Sigmoid colon (tissue), 7 donors: ENCODE measurements around the gene LUC7L. TPM values are rescaled to one million over a fixed set of nuclear protein-coding genes. Genes with fewer than 3 reads are reported as not detected.
"Not testable (repeated sequence)": the region's sequence is repeated elsewhere in the genome, so short reads cannot be mapped to it uniquely, and the experiment has no call there.

Source experiments
- DNase-seq: peaks from one replicate; pipeline ENCODE4 v3.0.0-alpha.2; 2019
- H3K27ac ChIP-seq, 4 donors: fragments of 200-600 bp; sonication (generic); one replicate each; pipeline ENCODE4 v1.5.1; 2016 to 2019; ENCODE audit warnings: mild to moderate bottlenecking in 1 of 4
- H3K27me3 ChIP-seq, 3 donors: fragments of 200-600 bp; sonication (generic); one replicate each; pipeline ENCODE4 v1.5.1; 2019; ENCODE audit warnings: mild to moderate bottlenecking in 1 of 3
- H3K36me3 ChIP-seq, 4 donors: fragments of 200-600 bp; sonication (generic); one replicate each; pipeline ENCODE4 v1.5.1; 2016 to 2019
- H3K4me1 ChIP-seq, 4 donors: fragments of 200-600 bp; sonication (generic); one replicate each; pipeline ENCODE4 v1.5.1; 2017 to 2019
- H3K4me3 ChIP-seq, 4 donors: fragments of 200-600 bp; sonication (generic); one replicate each; pipeline ENCODE4 v1.5.1; 2017 to 2019; ENCODE audit warnings: mild to moderate bottlenecking in 2 of 4, moderate library complexity in 1 of 4
- H3K9me3 ChIP-seq, 4 donors: fragments of 200-600 bp in 3 of 4; sonication (generic) in 3 of 4; one replicate each; pipeline versions ENCODE4 v1.5.1 to v1.6.1; 2013 to 2019
- EP300 ChIP-seq, 4 donors: sonication (generic); formaldehyde crosslinking; IDR thresholded peaks; one replicate each; pipeline ENCODE4 v1.6.1; 2017; ENCODE audit warnings: antibody characterized with exemption in 4 of 4
- POLR2A ChIP-seq, 2 donors: fragments of 450-650 bp; IDR thresholded peaks; one replicate each; pipeline ENCODE4 v1.6.1; 2016; ENCODE audit warnings: antibody characterized with exemption in 2 of 2, mild to moderate bottlenecking in 2 of 2, moderate library complexity in 2 of 2
- POLR2AphosphoS5 ChIP-seq, 4 donors: sonication (generic); formaldehyde crosslinking; IDR thresholded peaks; one replicate each; pipeline ENCODE4 v1.6.1; 2017; ENCODE audit warnings: antibody characterized with exemption in 4 of 4
- WGBS, 2 donors: extraction: QIAGEN DNeasy Blood & Tissue Kit; methylation state at CpG; one replicate each; pipeline ENCODE4 v1.1.7; 2013; 5-methylcytosine and 5-hydroxymethylcytosine counted together
- intact Hi-C: fragments of 100-400 bp; cut with DNase I; formaldehyde crosslinking; loops from one replicate; pipeline ENCODE4 v1.15.1; 2023
- polyA plus RNA-seq, 3 donors: library from polyadenylated mRNA; stranded (reverse); fragments of 200-250 nt; gene quantifications; one replicate each; pipeline ENCODE4 v1.2.3, GENCODE V29; 2013
- total RNA-seq, 4 donors: library from RNA; depleted of rRNA; stranded (reverse); fragments of >200 nt; gene quantifications; one replicate each; pipeline ENCODE4 v1.1.0, GENCODE V29; 2016
- TF ChIP-seq, protein P1 (sequence below), 4 experiments: fragments of 450-650 bp in 3 of 4; fragments of 200-600 bp in 1 of 4; IDR thresholded peaks; one replicate each; pipeline ENCODE4 v1.5.1; 2016 to 2019; ENCODE audit warnings: antibody characterized with exemption in 4 of 4, mild to moderate bottlenecking in 3 of 4, moderate library complexity in 2 of 4
- donor health status: healthy with polysubstance abuse.
- donor health status: Bipolar disorder and iron deficiency.
- donor health status: healthy.

The LUC7L gene
- total and polyA plus RNA-seq, 7 donors, result 21.0 to 138 (median 55.8) TPM

DNA sequence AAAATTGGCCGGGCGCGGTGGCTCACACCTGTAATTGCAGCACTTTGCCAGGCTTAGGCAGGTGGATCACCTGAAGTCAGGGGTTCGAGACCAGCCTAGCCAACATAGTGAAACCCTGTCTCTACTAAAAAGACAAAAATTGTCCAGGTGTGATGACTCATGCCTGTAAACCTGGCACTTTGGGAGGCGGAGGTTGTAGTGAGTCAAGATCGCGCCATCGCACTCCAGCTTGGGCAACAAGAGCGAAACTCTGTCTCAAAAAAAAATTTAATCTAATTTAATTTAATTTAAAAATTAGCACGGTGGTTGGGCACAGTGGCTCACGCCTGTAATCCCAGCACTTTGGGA lies 50.6 kb downstream of the LUC7L start:
- Histone ChIP-seq H3K27me3 (peaks cover 44 to 66% (median 54%) of the 10 kb centered on the region in 3 donors), H3K36me3 (no peaks in the 10 kb centered on the region), H3K9me3 (no peaks in the 10 kb centered on the region), H3K27ac (no peak overlapping the region), H3K4me3 (no peak overlapping the region), H3K4me1 (peaks cover 0 to 22% (median 19%) of the 10 kb centered on the region in 4 donors)
- TF ChIP-seq EP300 (IDR thresholded peaks at IDR 0.05), result no peak
- TF ChIP-seq, protein P1, sequence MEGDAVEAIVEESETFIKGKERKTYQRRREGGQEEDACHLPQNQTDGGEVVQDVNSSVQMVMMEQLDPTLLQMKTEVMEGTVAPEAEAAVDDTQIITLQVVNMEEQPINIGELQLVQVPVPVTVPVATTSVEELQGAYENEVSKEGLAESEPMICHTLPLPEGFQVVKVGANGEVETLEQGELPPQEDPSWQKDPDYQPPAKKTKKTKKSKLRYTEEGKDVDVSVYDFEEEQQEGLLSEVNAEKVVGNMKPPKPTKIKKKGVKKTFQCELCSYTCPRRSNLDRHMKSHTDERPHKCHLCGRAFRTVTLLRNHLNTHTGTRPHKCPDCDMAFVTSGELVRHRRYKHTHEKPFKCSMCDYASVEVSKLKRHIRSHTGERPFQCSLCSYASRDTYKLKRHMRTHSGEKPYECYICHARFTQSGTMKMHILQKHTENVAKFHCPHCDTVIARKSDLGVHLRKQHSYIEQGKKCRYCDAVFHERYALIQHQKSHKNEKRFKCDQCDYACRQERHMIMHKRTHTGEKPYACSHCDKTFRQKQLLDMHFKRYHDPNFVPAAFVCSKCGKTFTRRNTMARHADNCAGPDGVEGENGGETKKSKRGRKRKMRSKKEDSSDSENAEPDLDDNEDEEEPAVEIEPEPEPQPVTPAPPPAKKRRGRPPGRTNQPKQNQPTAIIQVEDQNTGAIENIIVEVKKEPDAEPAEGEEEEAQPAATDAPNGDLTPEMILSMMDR (IDR thresholded peaks at IDR 0.05), result no peak
- TF ChIP-seq POLR2AphosphoS5 (IDR thresholded peaks at IDR 0.05), result no peak
- TF ChIP-seq POLR2A (IDR thresholded peaks at IDR 0.05), result no peak
- 64 to 86% methylated on average over 11 of the region's 11 CpGs for WGBS, 2 donors
- DNase-seq, result no peak
- intact Hi-C loops, result no loop called here

DNA sequence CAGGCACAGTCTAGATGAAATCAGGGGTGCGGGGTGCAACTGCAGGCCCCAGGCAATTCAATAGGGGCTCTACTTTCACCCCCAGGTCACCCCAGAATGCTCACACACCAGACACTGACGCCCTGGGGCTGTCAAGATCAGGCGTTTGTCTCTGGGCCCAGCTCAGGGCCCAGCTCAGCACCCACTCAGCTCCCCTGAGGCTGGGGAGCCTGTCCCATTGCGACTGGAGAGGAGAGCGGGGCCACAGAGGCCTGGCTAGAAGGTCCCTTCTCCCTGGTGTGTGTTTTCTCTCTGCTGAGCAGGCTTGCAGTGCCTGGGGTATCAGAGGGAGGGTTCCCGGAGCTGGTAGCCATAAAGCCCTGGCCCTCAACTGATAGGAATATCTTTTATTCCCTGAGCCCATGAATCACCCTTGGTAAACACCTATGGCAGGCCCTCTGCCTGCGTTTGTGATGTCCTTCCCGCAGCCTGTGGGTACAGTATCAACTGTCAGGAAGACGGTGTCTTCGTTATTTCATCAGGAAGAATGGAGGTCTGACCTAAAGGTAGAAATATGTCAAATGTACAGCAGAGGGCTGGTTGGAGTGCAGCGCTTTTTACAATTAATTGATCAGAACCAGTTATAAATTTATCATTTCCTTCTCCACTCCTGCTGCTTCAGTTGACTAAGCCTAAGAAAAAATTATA lies 51.1 kb downstream of the LUC7L start:
- Histone ChIP-seq H3K27me3 (peaks cover 46 to 71% (median 54%) of the 10 kb centered on the region in 3 donors), H3K4me1 (peaks cover 0 to 22% (median 19%) of the 10 kb centered on the region in 4 donors), H3K27ac (no peak overlapping the region), H3K4me3 (no peak overlapping the region), H3K36me3 (no peaks in the 10 kb centered on the region), H3K9me3 (no peaks in the 10 kb centered on the region)
- TF ChIP-seq EP300 (IDR thresholded peaks at IDR 0.05), result no peak
- TF ChIP-seq, protein P1 (IDR thresholded peaks at IDR 0.05), result no peak
- intact Hi-C loops, result no loop called here
- WGBS, 2 donors, result 45 to 65% methylated on average over 11 of the region's 11 CpGs
- no peak for DNase-seq

DNA sequence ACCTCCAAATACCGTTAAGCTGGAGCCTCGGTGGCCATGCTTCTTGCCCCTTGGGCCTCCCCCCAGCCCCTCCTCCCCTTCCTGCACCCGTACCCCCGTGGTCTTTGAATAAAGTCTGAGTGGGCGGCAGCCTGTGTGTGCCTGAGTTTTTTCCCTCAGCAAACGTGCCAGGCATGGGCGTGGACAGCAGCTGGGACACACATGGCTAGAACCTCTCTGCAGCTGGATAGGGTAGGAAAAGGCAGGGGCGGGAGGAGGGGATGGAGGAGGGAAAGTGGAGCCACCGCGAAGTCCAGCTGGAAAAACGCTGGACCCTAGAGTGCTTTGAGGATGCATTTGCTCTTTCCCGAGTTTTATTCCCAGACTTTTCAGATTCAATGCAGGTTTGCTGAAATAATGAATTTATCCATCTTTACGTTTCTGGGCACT lies 51.8 kb downstream of the LUC7L start:
- DNase-seq, result no peak
- H3K4me3 ChIP-seq, result no peak overlapping the region
- H3K27ac ChIP-seq, result no peak overlapping the region
- H3K36me3 ChIP-seq, result no peaks in the 10 kb centered on the region
- no peak for TF ChIP-seq POLR2A (IDR thresholded peaks at IDR 0.05)
- TF ChIP-seq EP300 (IDR thresholded peaks at IDR 0.05), result no peak
- TF ChIP-seq, protein P1 (IDR thresholded peaks at IDR 0.05), result no peak
- no peak for TF ChIP-seq POLR2AphosphoS5 (IDR thresholded peaks at IDR 0.05)
- 3 to 11% methylated on average over 13 of the region's 13 CpGs for WGBS, 2 donors
- H3K27me3 ChIP-seq, result peaks cover 46 to 71% (median 54%) of the 10 kb centered on the region in 3 donors
- intact Hi-C loops, result no loop called here
- peaks cover 0 to 22% (median 19%) of the 10 kb centered on the region in 4 donors for H3K4me1 ChIP-seq
- H3K9me3 ChIP-seq, result no peaks in the 10 kb centered on the region

DNA sequence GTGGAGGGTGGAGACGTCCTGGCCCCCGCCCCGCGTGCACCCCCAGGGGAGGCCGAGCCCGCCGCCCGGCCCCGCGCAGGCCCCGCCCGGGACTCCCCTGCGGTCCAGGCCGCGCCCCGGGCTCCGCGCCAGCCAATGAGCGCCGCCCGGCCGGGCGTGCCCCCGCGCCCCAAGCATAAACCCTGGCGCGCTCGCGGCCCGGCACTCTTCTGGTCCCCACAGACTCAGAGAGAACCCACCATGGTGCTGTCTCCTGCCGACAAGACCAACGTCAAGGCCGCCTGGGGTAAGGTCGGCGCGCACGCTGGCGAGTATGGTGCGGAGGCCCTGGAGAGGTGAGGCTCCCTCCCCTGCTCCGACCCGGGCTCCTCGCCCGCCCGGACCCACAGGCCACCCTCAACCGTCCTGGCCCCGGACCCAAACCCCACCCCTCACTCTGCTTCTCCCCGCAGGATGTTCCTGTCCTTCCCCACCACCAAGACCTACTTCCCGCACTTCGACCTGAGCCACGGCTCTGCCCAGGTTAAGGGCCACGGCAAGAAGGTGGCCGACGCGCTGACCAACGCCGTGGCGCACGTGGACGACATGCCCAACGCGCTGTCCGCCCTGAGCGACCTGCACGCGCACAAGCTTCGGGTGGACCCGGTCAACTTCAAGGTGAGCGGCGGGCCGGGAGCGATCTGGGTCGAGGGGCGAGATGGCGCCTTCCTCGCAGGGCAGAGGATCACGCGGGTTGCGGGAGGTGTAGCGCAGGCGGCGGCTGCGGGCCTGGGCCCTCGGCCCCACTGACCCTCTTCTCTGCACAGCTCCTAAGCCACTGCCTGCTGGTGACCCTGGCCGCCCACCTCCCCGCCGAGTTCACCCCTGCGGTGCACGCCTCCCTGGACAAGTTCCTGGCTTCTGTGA lies 52.5 kb downstream of the LUC7L start, which contains the start of gene HBA1:
HBA1 (plus strand) TSS at position 204 of the 906 bp plus-strand sequence; CDS start at position 241, 37 bp downstream.
- peaks cover 0 to 22% (median 19%) of the 10 kb centered on the region in 4 donors for H3K4me1 ChIP-seq
- DNase-seq, H3K9me3 ChIP-seq, H3K36me3 ChIP-seq, intact Hi-C loops, H3K4me3 ChIP-seq, H3K27ac ChIP-seq: not testable (repeated sequence)
- WGBS, 2 donors, result 4 to 5% methylated on average over 42 to 43 of the region's 88 CpGs
- peaks cover 47 to 75% (median 57%) of the 10 kb centered on the region in 3 donors for H3K27me3 ChIP-seq

DNA sequence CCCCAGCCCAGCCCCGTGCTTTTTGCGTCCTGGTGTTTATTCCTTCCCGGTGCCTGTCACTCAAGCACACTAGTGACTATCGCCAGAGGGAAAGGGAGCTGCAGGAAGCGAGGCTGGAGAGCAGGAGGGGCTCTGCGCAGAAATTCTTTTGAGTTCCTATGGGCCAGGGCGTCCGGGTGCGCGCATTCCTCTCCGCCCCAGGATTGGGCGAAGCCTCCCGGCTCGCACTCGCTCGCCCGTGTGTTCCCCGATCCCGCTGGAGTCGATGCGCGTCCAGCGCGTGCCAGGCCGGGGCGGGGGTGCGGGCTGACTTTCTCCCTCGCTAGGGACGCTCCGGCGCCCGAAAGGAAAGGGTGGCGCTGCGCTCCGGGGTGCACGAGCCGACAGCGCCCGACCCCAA lies 53.2 kb downstream of the LUC7L start:
- H3K36me3 ChIP-seq, intact Hi-C loops, H3K4me3 ChIP-seq, H3K9me3 ChIP-seq, DNase-seq, H3K27ac ChIP-seq: not testable (repeated sequence)
- Histone ChIP-seq H3K27me3 (peaks cover 52 to 78% (median 64%) of the 10 kb centered on the region in 3 donors), H3K4me1 (peaks cover 0 to 15% (median 13%) of the 10 kb centered on the region in 4 donors)
- WGBS, 2 donors, result 1% methylated on average over 26 to 27 of the region's 39 CpGs
